Left hindlimb (tissue), 1 donor: ENCODE data around the gene C19orf33.
"Not testable (repeated sequence)": the region's sequence is repeated elsewhere in the genome, so short reads cannot be mapped to it uniquely, and the experiment has no call there.

Source experiments
- DNase-seq: peaks from one replicate; pipeline ENCODE4 v3.0.0-alpha.2; 2018

The C19orf33 gene

GRCh38 chr19:38303517-38304351 is at the start of gene C19orf33:
TSS of gene C19orf33 (plus strand) at chr19:38304251. CDS start at chr19:38304262, 11 bp downstream.
- no peak for DNase-seq

DNA sequence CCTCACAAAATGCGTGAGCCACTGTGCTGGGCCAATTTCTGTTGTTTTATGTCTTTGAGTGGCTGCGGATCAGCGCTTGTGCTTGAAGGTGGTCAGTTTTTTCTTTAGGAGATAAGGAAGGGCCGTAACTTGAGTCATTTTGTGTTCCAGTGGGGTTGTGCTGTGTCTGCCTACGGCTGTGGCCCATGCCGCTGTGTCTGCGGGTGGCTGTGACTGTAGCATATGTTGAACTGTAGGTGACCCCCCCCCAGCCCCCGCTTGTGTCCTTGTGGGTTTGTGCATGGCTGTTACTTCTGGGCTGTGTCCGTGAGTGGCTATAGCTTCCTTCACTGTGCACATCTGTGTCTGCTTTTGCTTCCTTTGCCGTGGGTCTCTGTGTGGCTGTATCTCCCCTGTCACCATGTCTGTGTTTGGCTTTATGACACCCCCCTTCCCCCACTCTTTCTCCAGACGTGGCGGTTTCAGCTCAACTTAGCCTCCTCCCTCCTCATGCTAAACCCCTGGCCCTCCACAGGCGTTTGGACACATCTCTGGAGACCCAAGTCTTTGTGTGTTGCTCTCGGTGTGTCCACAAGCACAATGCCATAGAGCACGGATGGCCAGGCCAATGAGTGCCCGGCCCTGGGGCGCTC is 48.6 kb upstream of the C19orf33 start:
- DNase-seq: peak; percentile 52

DNA sequence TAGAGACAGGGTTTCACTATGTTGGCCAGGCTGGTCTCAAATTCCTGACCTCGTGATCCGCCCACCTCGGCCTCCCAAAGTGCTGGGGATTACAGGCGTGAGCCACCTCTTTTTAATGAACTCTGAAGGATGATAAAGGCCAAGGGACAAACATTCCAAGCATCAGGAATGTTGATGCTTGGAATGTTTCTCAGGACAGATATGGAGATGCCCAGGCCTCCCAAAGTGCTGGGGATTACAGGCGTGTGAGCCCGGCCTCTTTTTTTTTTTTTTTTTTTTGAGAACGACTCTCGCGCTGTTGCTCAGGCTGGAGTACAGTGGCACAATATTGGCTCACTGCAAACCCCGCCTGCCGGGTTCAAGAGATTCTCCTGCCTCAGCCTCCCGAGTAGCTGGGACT is 42.1 kb upstream of the C19orf33 start:
- not testable (repeated sequence) for DNase-seq

DNA sequence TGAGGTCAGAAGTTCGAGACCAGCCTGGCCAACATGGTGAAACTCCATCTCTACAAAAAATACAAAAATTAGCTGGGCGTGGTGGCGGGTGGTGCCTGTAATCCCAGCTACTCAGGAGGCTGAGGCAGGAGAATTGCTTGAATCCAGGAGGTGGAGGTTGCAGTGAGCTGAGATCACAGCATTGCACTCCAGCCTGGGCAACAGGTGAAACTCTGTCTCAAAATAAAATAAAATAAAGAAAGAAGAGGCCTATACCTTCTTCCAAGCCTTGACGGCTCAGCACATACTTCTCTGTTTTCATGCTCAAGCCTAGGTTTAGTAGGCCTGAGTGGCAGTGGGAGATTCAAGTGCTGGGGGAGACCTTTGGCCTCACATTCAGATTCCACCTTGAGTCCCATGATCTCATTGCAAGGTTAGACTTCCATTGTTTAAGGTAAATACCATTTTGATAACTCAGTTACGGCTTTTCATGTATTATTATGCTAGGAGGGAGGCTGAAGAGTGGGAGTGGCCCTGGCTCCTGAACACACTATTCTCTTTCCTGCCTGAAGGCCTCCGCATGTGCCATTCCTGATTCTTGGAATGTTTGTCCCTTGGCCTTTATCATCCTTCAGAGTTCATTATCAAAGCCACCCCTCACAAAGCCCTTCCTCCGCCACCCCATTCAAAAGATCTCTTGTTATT is 41.3 kb upstream of the C19orf33 start:
- DNase-seq: no peak

DNA sequence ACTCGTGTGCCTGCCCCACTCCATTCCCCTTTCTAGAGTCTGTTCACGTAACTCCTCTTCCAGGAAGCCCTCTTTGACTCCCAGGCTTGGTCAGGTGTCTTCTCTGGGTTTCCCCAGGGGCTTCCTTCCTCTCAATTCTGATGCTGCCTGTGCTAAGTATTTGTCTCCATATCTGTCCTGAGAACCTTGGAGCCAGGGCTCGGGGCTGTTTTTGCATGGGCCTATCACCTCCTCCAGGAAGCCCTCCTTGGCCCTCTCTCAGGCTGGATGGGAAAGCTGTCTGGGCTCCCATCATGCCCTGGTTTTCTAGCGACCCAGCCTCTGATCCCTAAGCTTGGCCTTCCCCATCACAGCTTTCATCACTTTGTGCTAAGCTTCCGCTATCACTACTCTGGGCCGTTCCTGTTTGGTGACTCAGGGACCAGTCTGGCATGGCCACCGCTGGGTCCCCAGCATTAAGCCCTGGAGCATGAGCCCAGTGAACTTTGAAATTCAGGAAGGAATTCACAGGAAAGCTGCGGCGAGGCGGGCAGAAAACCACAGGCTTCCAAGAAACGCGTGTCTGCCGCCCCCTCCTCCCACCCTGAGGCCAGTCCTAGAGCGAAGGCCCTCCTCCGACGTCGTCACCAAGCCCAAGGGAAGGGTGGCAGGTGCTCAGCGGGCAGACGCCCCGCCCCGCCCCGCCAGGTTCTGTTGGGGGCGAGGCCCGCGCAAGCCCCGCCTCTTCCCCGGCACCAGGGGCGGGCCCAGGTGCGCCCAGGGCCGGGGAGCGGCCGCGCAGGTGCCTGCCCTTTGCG is 40.2 kb upstream of the C19orf33 start:
- DNase-seq: peak; percentile 53

DNA sequence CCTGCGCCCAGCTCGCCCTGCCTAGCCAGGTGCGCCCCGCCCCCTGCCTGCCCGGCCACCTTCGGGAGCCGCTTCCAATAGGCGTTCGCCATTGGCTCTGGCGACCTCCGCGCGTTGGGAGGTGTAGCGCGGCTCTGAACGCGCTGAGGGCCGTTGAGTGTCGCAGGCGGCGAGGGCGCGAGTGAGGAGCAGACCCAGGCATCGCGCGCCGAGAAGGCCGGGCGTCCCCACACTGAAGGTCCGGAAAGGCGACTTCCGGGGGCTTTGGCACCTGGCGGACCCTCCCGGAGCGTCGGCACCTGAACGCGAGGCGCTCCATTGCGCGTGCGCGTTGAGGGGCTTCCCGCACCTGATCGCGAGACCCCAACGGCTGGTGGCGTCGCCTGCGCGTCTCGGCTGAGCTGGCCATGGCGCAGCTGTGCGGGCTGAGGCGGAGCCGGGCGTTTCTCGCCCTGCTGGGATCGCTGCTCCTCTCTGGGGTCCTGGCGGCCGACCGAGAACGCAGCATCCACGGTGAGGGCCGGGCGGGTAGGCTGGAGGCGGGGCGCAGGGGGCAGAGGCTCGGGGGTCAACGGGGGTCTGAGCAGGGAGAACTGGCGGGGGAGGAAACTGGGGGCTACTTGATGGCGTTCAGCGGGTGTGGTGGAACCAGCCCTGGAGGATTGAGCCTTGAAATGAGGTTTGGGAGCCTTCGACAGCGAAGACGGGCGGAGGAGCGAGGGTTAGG is 39.4 kb upstream of the C19orf33 start, which contains the start of gene SPINT2:
TSS of gene SPINT2 (plus strand) at position 88 of the 727 bp plus-strand sequence. CDS start at position 408, 320 bp downstream.
- DNase-seq: peak; percentile 47

GRCh38 chr19:38265213-38265861 is 38.7 kb upstream of the C19orf33 start:
- DNase-seq: no peak

- DNase-seq: no peak
Measured at GRCh38 chr19:38265921-38266429, 38.1 kb upstream of the C19orf33 start.

DNA sequence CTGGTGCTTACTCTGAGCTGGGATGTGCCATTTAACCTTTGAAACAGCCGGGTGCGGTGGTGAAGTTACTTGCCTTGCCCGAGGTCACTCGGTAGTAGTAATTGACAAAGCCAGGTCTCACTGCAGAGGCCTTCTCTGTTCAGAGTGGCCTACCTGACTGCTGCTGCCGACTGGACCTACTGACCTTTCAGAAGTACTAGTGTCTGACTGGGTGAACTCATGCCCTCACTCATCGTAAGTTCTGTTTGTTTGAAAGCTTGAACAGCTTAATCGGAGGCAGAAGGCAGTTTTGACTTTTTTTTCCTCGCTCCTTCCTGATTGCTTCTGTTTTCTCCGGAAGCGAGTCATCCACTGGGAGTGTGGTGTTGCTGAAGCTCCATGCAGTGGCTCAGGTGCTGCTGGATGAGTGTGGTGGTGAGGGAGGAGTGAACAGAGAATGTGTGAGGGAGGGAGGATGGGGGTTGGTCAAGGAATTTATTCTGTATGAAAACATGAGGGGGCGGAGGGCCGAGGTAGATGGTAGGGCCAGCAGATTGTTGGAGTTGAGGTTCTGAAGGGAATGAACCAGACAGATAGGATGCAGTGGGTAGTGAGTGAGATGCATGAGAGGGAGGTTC is 37.0 kb upstream of the C19orf33 start:
- DNase-seq: no peak

DNA sequence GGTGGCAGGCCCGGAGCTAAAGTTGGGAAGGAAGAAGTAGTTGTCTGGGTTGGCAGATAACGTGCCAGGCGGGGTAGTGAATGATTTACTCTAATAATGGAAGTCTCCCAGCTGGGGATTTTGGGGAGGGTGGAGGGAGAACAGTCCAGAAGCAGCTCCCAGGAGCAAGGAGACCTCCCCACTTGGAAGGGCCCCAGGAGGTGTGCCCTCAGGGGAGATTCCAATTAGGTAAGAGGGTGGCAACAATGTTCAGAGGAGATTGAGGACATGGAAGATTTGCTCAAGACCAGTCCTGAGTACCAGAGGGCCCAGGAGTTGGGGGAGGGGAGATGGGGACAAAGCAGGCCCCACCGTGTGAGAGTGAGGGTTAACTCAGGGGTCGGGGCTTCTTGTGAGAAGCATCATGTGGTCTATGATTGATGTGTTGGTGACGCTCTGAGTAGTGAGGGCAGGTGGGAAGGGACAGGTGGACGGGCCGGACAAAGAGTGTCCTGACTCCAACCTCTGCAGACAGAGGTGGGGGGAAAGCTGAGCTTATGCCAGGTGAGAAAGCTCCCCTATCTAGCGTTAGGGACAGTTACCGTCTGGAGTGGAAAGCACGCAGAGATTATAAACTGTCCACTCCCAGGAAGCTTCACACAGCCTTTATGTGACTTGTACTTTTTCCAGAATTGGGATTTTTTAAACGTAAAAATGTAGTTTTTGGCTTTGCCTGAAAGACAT is 36.1 kb upstream of the C19orf33 start:
- no peak for DNase-seq

DNA sequence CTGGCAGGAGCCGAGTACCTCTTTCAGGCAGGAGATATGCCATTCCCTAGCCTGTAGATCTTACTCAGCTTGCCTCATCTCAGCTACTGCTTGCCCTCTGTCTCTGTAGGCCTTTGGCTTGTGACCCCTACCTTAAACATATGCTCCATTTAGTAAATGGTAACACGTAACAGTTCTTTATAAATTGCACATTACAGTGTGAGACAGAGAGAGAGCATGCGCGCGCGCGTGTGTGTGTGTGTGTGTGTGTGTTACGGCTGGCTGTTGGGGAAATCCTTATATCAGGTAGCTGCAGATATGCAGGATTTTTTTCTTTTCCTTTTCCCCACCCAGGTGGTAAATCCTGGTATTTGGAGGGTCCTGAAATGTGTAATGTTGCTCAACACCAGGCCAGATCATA is 35.5 kb upstream of the C19orf33 start:
- no peak for DNase-seq

GRCh38 chr19:38270587-38271167 is 33.4 kb upstream of the C19orf33 start:
- DNase-seq: no peak

GRCh38 chr19:38273499-38273898 is 30.6 kb upstream of the C19orf33 start:
- DNase-seq: no peak

GRCh38 chr19:38274739-38275138 is 29.3 kb upstream of the C19orf33 start:
- DNase-seq: no peak

DNA sequence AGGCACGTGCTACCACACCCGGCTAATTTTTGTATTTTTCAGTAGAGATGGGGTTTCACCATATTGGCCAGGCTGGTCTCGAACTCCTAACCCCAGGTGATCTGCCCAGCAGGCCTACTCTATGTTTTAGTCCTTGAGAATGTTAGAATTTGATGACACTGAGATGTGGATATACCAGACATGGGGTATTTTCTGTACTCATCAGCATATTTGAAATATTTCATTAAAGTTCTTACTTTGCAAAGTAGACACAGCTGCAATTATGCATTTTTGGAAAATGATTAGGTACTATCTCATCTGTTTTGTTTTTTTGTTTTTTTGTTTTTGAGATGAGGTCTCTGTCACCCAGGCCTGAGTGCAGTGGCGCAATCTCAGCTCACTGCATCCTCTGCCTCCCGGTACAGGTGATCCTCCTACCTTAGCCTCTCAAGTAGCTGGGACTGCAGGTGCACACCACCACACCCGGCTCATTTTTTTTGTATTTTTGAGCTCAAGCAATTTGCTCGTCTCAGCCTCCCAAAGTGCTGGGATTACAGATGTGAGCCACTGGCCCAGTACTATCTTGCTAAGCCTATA is 27.0 kb upstream of the C19orf33 start:
- DNase-seq: no peak

DNA sequence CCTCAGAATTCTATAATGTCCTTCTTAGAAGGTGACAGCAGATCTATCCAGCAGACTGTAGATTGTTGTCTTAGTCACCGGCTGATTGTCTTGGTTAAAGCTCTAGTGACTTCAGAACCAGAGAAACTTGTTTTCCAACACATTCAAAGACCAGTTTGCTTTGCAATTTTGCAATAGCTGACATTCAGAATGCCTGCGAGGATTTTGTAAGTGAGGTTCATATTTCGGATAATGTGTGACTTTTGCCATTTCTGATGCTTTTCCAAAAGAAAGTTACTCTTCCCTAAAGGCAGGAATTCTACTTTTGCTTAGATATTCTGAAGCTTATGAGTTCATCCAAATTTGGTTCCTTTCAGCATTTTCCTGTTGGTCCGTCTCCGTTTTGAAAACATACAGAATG is 26.5 kb upstream of the C19orf33 start:
- DNase-seq: no peak

GRCh38 chr19:38277969-38278680 is 25.9 kb upstream of the C19orf33 start:
- no peak for DNase-seq

DNA sequence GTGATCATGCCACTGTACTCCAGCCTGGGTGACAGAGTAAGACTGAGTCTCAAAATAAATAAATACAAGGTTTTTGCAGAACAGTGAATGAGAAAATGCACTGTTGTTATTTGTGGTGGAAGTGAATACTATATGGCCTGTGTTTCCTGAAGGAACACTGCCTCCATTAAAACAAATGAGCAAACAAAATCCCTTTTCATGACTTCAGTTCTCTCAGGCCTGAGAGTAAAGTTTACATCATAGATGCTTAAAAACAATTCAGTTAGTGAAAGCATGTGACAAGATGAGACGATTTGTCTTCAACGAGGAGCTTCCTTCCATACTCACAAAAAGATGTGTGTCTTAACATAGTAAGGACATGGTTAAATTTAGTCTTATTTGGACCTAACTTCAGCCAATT is 25.3 kb upstream of the C19orf33 start:
- no peak for DNase-seq
